Activated CD8-positive, alpha-beta memory T cell treated with anti-CD3 and anti-CD28 coated beads for 36 hours (primary cell): ENCODE data around the gene SLC6A7. TPM values are rescaled to one million over a fixed set of nuclear protein-coding genes. Genes with fewer than 3 reads are reported as not detected.

ENCODE experiments used
- CTCF ChIA-PET: fragments of 350-600 bp; sonication (Branson Sonifier 250); formaldehyde crosslinking; loops from one replicate; lab custom pipeline; 2021; ENCODE audit warnings: antibody characterized with exemption; lab: Charles Lee
- POLR2A ChIA-PET: fragments of 350-600 bp; sonication (Branson Sonifier 250); formaldehyde crosslinking; loops from one replicate; lab custom pipeline; 2021; ENCODE audit warnings: antibody characterized with exemption; lab: Charles Lee
- total RNA-seq, 2 experiments: library from RNA; stranded (reverse); gene quantifications; one replicate each; pipeline ENCODE4 v1.2.3, GENCODE V29; 2021

Gene SLC6A7
- total RNA-seq, 2 experiments from 2014 or later: not detected

GRCh38 chr5:150166650-150167511 is 23.0 kb upstream of the SLC6A7 start, which contains the start of gene CDX1:
Gene CDX1 (plus strand): TSS chr5:150166778. CDS start chr5:150166877, 99 bp downstream.
- ChIA-PET CTCF (interaction anchor here (1.5 kb wide), 1 partner anchor 52 kb away, joined by 3 read pairs; no protein-coding TSS in a partner anchor), POLR2A (no interaction called here)

- ChIA-PET CTCF (no interaction called here), POLR2A (no interaction called here)
Observed at GRCh38 chr5:150167512-150167850, 22.4 kb upstream of the SLC6A7 start.

- CTCF ChIA-PET: no interaction called here
Observed at GRCh38 chr5:150167908-150168307, 22.0 kb upstream of the SLC6A7 start.

GRCh38 chr5:150168864-150169263 is 21.0 kb upstream of the SLC6A7 start:
- ChIA-PET CTCF (no interaction called here), POLR2A (no interaction called here)

More at GRCh38 chr5:150167908-150168307, 22.0 kb upstream of the SLC6A7 start:
- POLR2A ChIA-PET: no interaction called here

GRCh38 chr5:150172145-150172544 is 17.7 kb upstream of the SLC6A7 start:
- ChIA-PET POLR2A (no interaction called here), CTCF (no interaction called here)

- CTCF ChIA-PET: no interaction called here
- POLR2A ChIA-PET: no interaction called here
Observed at GRCh38 chr5:150172556-150172955, 17.3 kb upstream of the SLC6A7 start.

GRCh38 chr5:150173161-150173560 is 16.7 kb upstream of the SLC6A7 start:
- ChIA-PET CTCF (interaction anchor here (1.0 kb wide), 1 partner anchor 45 kb away, joined by 3 read pairs; no protein-coding TSS in a partner anchor), POLR2A (no interaction called here)

GRCh38 chr5:150174285-150174684 is 15.6 kb upstream of the SLC6A7 start:
- CTCF ChIA-PET: interaction anchor here (0.8 to 1.8 kb wide), 2 partner anchors 12 to 121 kb away, joined by 3 to 4 read pairs; no protein-coding TSS in a partner anchor
- POLR2A ChIA-PET: no interaction called here

- CTCF ChIA-PET: interaction anchor here (0.6 to 1.8 kb wide), 3 partner anchors 12 to 120 kb away, joined by 3 to 4 read pairs (median 3); no protein-coding TSS in a partner anchor
- POLR2A ChIA-PET: no interaction called here
Observed at GRCh38 chr5:150175076-150175475, 14.8 kb upstream of the SLC6A7 start.

GRCh38 chr5:150175536-150175935 is 14.3 kb upstream of the SLC6A7 start:
- POLR2A ChIA-PET: no interaction called here
- CTCF ChIA-PET: interaction anchor here (0.6 to 1.8 kb wide), 2 partner anchors 13 to 40 kb away, joined by 3 to 4 read pairs; no protein-coding TSS in a partner anchor

- ChIA-PET POLR2A (no interaction called here), CTCF (no interaction called here)
Observed at GRCh38 chr5:150176745-150177477, 13.0 kb upstream of the SLC6A7 start.

GRCh38 chr5:150177721-150178120 is 12.1 kb upstream of the SLC6A7 start:
- ChIA-PET POLR2A (no interaction called here), CTCF (no interaction called here)

- CTCF ChIA-PET: no interaction called here
Observed at GRCh38 chr5:150178262-150178661, 11.6 kb upstream of the SLC6A7 start.

GRCh38 chr5:150179019-150179620 is 10.7 kb upstream of the SLC6A7 start:
- ChIA-PET POLR2A (no interaction called here), CTCF (no interaction called here)

More at GRCh38 chr5:150178262-150178661, 11.6 kb upstream of the SLC6A7 start:
- POLR2A ChIA-PET: no interaction called here

- CTCF ChIA-PET: no interaction called here
Observed at GRCh38 chr5:150180241-150181026, 9.4 kb upstream of the SLC6A7 start.

GRCh38 chr5:150181027-150181426 is 8.8 kb upstream of the SLC6A7 start:
- POLR2A ChIA-PET: no interaction called here

More at GRCh38 chr5:150180241-150181026, 9.4 kb upstream of the SLC6A7 start:
- POLR2A ChIA-PET: no interaction called here

GRCh38 chr5:150181766-150182545 is 7.9 kb upstream of the SLC6A7 start:
- CTCF ChIA-PET: no interaction called here
- POLR2A ChIA-PET: no interaction called here

More at GRCh38 chr5:150181027-150181426, 8.8 kb upstream of the SLC6A7 start:
- CTCF ChIA-PET: no interaction called here

- ChIA-PET CTCF (no interaction called here), POLR2A (no interaction called here)
Observed at GRCh38 chr5:150182774-150183173, 7.1 kb upstream of the SLC6A7 start.
